ENCODE results near the gene SPAG9. TPM values are rescaled to one million over a fixed set of nuclear protein-coding genes. Genes with fewer than 3 reads are reported as not detected.

SPAG9 gene
- 10 to 100 TPM; 15.9 to 43.1 (median 22.2) TPM for polyA plus RNA-seq

GRCh38 chr17:51120739-51121619 is at the start of gene SPAG9:
Gene SPAG9 (minus strand): TSS chr17:51120868. CDS start chr17:51120656, 212 bp downstream.
- 0 to 1% (median 0%) methylated on average over 49 to 68 of the region's 68 CpGs for WGBS, 3 donors
- peak within 1 kb of the TSS; percentile 99 for H3K27ac ChIP-seq (ENCODE audit: low read depth, low read length)

- no peak overlapping the region for H3K27ac ChIP-seq (ENCODE audit: low read depth, low read length)
- 90 to 92% (median 92%) methylated on average over 1 of the region's 1 CpG for WGBS, 3 donors
These were observed 48.7 kb upstream of the SPAG9 start for GRCh38 chr17:51169340-51169739.

- WGBS, 3 donors: 16 to 17% (median 17%) methylated on average over 41 to 42 of the region's 42 CpGs
- H3K27ac ChIP-seq (ENCODE audit: low read depth, low read length): no peak overlapping the region
These were observed 46.6 kb upstream of the SPAG9 start for GRCh38 chr17:51166987-51167931.

- peak within 1 kb of the TSS; percentile 29 for H3K27ac ChIP-seq (ENCODE audit: low read depth, low read length)
- WGBS, 3 donors: 0 to 1% (median 0%) methylated on average over 61 to 97 of the region's 98 CpGs
These were observed 45.7 kb upstream of the SPAG9 start, which contains the start of gene NME2 for GRCh38 chr17:51166198-51166986. Gene NME2 (plus strand): TSS chr17:51166411. CDS start chr17:51166831, 420 bp downstream.

- H3K27ac ChIP-seq (ENCODE audit: low read depth, low read length): peak overlapping the region; percentile 29
- WGBS, 3 donors: 10 to 13% (median 11%) methylated on average over 17 to 21 of the region's 21 CpGs
These were observed 45.1 kb upstream of the SPAG9 start for GRCh38 chr17:51165680-51166197.

- 54 to 75% (median 74%) methylated on average over 16 of the region's 16 CpGs for WGBS, 3 donors
- no peak overlapping the region for H3K27ac ChIP-seq (ENCODE audit: low read depth, low read length)
These were observed 44.4 kb upstream of the SPAG9 start for GRCh38 chr17:51164911-51165679.

DNA sequence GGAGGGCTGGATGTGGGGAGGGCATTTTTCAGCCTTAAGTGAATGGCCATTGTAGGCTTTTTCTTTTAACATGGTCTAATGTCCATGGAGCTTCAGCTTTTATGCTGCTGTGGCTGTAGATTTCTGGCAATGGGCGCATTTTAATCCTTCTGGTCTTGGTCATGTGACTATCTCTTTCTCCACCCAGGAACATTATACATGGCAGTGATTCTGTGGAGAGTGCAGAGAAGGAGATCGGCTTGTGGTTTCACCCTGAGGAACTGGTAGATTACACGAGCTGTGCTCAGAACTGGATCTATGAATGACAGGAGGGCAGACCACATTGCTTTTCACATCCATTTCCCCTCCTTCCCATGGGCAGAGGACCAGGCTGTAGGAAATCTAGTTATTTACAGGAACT is 40.9 kb upstream of the SPAG9 start:
- H3K27ac ChIP-seq (ENCODE audit: low read depth, low read length): no peak overlapping the region
- 56 to 82% (median 75%) methylated on average over 3 of the region's 3 CpGs for WGBS, 3 donors

- WGBS, 3 donors: 96 to 98% (median 96%) methylated on average over 3 of the region's 3 CpGs
- H3K27ac ChIP-seq (ENCODE audit: low read depth, low read length): no peak overlapping the region
These were observed 38.9 kb upstream of the SPAG9 start for GRCh38 chr17:51159604-51160003.

DNA sequence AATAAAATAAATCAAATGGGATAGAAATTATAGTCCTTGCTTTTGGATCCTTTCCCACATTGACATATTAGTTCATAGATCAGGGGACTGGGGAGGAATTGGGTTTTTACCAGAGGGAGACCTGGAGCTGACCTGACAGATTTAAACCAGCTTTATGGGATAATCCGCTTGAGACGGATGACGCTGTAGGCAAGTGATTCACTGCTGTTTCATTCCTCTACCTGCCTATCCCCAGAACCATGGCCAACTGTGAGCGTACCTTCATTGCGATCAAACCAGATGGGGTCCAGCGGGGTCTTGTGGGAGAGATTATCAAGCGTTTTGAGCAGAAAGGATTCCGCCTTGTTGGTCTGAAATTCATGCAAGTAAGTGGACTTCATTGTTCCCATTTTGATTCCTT is 34.7 kb upstream of the SPAG9 start:
- H3K27ac ChIP-seq (ENCODE audit: low read depth, low read length): no peak overlapping the region
- WGBS, 3 donors: 95 to 96% (median 95%) methylated on average over 8 of the region's 8 CpGs

DNA sequence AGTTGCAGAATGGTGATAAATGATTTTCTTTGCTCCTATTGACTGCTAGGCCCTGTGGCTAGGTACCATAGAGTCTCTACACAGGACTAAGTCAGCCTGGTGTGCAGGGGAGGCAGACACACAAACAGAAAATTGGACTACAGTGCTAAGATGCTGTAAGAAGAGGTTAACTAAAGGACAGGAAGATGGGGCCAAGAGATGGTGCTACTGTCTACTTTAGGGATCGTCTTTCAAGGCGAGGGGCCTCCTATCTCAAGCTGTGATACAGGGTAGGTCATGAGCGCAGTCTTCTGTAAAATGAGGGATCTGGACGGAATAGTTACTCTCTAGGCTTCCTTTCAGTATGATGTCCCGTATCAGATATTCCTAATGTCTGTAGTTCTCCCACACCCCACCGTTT is 33.5 kb upstream of the SPAG9 start:
- 11 to 16% (median 14%) methylated on average over 6 of the region's 6 CpGs for WGBS, 3 donors
- no peak overlapping the region for H3K27ac ChIP-seq (ENCODE audit: low read depth, low read length)

DNA sequence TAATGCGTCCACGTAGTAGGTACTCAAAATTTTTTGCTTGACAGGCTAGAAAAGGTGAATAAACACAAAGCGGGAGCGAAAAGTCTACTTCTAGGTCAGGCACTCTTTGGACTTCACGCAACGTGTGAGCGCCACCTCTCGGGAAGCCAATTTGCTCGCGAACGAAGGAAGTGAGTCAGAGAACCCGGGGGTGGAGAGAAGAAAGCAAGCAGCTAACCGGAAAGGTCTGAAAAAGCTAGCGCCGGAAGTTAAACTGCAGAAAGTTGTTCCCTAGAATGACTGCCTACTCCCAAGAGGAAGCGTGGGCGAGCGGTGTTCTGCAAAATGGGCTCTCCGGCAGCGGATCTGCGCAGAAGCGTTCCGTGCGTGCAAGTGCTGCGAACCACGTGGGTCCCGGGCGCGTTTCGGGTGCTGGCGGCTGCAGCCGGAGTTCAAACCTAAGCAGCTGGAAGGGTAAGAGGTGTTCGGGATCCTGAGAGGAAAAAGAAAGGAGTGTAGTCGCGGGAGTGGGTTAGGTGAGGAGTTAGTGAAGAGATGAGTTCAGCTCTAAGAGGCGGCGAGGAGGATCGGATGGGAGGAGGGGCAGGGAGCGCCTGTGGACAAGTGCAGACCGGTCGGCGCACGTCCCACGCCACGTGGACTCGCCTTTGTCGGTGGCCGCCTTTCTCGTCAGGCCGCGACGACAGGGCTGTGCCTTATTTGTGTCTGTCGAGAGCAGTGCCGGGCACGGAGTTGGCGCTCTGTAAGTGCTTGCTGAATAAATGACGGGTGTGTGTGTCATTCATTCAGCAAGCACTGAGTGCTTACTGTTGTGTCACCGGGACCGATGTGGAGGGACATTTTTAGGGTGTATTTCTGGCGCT is 32.8 kb upstream of the SPAG9 start, which contains the start of gene NME1:
Gene NME1 (plus strand): TSS at position 350 of the 863 bp plus-strand sequence. CDS start 2,096 bp downstream, outside the sequence.
- 0% methylated on average over 60 of the region's 60 CpGs for WGBS, 3 donors

GRCh38 chr17:51152766-51153209 is 32.1 kb upstream of the SPAG9 start:
- 5 to 15% (median 15%) methylated on average over 8 of the region's 8 CpGs for WGBS, 3 donors
- H3K27ac ChIP-seq (ENCODE audit: low read depth, low read length): no peak overlapping the region

More for the DNA sequence above, 32.8 kb upstream of the SPAG9 start, which contains the start of gene NME1:
- no peak within 1 kb of the TSS for H3K27ac ChIP-seq (ENCODE audit: low read depth, low read length)

- H3K27ac ChIP-seq (ENCODE audit: low read depth, low read length): no peak overlapping the region
- WGBS, 3 donors: 86 to 90% (median 87%) methylated on average over 5 of the region's 5 CpGs
These were observed 30.3 kb upstream of the SPAG9 start for GRCh38 chr17:51150932-51151331.

DNA sequence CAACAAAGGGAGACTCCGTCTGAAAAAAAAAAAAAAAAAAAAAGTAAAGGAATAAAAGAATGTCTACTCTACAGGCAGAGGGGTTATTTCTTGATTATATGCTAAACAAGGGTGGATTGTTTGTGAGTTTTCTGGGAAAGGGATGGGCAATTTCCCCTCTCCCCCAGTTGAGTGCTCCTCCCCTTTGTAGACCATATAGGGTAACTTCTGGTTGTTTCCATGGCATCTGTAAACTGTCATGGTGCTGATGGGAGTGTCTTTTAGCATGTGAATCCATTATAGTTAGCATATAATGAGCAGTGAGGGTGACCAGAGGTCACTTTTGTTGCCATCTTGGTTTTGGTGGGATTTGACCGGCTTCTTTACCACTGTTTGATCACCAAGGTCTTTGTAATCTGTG is 28.5 kb upstream of the SPAG9 start:
- no peak overlapping the region for H3K27ac ChIP-seq (ENCODE audit: low read depth, low read length)
- WGBS, 3 donors: 92 to 100% (median 97%) methylated on average over 2 of the region's 2 CpGs

- H3K27ac ChIP-seq (ENCODE audit: low read depth, low read length): no peak overlapping the region
- 76 to 92% (median 77%) methylated on average over 4 of the region's 4 CpGs for WGBS, 3 donors
These were observed 27.0 kb upstream of the SPAG9 start for GRCh38 chr17:51147650-51148049.

Measured in adipose tissue (tissue), 3 donors.